HG02870 (cell line): Measurements from ENCODE around the gene LRRK1.

Source experiments
- ATAC-seq: cut with Tn5 transposase; IDR thresholded peaks from one replicate; pipeline ENCODE4 v1.9.1; 2021; ENCODE audit warnings: mild to moderate bottlenecking, moderate library complexity; ENCODE audit not compliant: unreplicated experiment

Gene LRRK1

GRCh38 chr15:101037090-101037830, 118.1 kb downstream of the LRRK1 start:
- no peak for ATAC-seq

GRCh38 chr15:101038327-101039003, 119.3 kb downstream of the LRRK1 start:
- ATAC-seq: no peak

GRCh38 chr15:101039461-101039860, 120.3 kb downstream of the LRRK1 start:
- no peak for ATAC-seq

- ATAC-seq: no peak
Measured at GRCh38 chr15:101042320-101042719, 123.2 kb downstream of the LRRK1 start.

GRCh38 chr15:101043011-101043410, 123.9 kb downstream of the LRRK1 start:
- no peak for ATAC-seq

- ATAC-seq: no peak
Measured at GRCh38 chr15:101043911-101044624, 124.9 kb downstream of the LRRK1 start.

GRCh38 chr15:101044625-101045235, 125.6 kb downstream of the LRRK1 start:
- no peak for ATAC-seq

- ATAC-seq: no peak
Measured at GRCh38 chr15:101045236-101045646, 126.1 kb downstream of the LRRK1 start.

GRCh38 chr15:101045835-101046691, 126.9 kb downstream of the LRRK1 start:
- no peak for ATAC-seq

GRCh38 chr15:101046826-101047225, 127.7 kb downstream of the LRRK1 start:
- ATAC-seq: no peak

GRCh38 chr15:101047301-101047781, 128.2 kb downstream of the LRRK1 start:
- no peak for ATAC-seq

GRCh38 chr15:101048176-101048575, 129.0 kb downstream of the LRRK1 start:
- no peak for ATAC-seq

- no peak for ATAC-seq
Measured at GRCh38 chr15:101048581-101049030, 129.4 kb downstream of the LRRK1 start.

GRCh38 chr15:101049282-101049681, 130.1 kb downstream of the LRRK1 start:
- ATAC-seq: no peak

- ATAC-seq: no peak
Measured at GRCh38 chr15:101049856-101050622, 130.9 kb downstream of the LRRK1 start.

GRCh38 chr15:101050623-101051290, 131.6 kb downstream of the LRRK1 start:
- no peak for ATAC-seq

GRCh38 chr15:101051291-101052030, 132.3 kb downstream of the LRRK1 start:
- ATAC-seq: no peak

- ATAC-seq: no peak
Measured at GRCh38 chr15:101052031-101052620, 133.0 kb downstream of the LRRK1 start.
